Omental fat pad (tissue), 4 donors: ENCODE results near the gene MOB3B. TPM values are rescaled to one million over a fixed set of nuclear protein-coding genes. Genes with fewer than 3 reads are reported as not detected.

Experiments used
- ATAC-seq: fragments of 150-250 bp; one replicate; pipeline ENCODE4 v1.9.1; 2016; ENCODE audit warnings: mild to moderate bottlenecking, moderate library complexity; ENCODE audit not compliant: low FRiP score
- DNase-seq: peaks from one replicate; pipeline ENCODE4 v3.0.0-alpha.2; 2019; ENCODE audit warnings: low spot score
- total RNA-seq, 4 donors: library from RNA; depleted of rRNA; stranded (reverse); fragments of >200 nt; gene quantifications; one replicate each; pipeline ENCODE4 v1.1.0, GENCODE V29; 2016
- TF ChIP-seq, protein P1 (sequence below), 3 donors: fragments of 450-650 bp; IDR thresholded peaks; one replicate each; pipeline ENCODE4 v1.5.1; 2016 to 2017; ENCODE audit warnings: antibody characterized with exemption in 3 of 3, mild to moderate bottlenecking in 3 of 3, moderate library complexity in 2 of 3

MOB3B gene
- total RNA-seq, 4 donors from 2014 or later, result 7.9 to 11.5 (median 9.4) TPM

DNA sequence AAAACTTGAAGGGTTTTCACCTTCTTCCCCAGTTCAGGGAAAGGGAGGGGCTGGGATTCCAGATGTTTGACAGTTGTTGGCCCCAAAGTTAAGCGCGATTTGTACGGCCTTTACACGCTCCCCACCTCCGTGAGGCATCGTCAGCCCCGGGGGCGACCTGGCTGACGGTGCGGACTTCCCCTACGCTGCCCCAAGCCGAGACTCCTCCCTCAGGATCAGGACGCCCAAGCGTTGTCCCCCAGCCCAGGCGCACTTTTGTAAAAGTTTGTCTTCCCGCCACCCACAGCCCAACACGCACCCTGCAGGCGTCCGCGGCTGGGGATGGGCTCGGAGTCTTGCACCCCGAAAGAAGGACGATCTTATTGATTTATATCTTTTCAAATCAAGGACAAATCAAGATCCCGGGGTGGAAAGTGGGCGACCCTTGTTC, 713 bp downstream of the MOB3B start:
- ATAC-seq, result peak; percentile 89
- peak; percentile 36 for DNase-seq
- TF ChIP-seq, protein P1, sequence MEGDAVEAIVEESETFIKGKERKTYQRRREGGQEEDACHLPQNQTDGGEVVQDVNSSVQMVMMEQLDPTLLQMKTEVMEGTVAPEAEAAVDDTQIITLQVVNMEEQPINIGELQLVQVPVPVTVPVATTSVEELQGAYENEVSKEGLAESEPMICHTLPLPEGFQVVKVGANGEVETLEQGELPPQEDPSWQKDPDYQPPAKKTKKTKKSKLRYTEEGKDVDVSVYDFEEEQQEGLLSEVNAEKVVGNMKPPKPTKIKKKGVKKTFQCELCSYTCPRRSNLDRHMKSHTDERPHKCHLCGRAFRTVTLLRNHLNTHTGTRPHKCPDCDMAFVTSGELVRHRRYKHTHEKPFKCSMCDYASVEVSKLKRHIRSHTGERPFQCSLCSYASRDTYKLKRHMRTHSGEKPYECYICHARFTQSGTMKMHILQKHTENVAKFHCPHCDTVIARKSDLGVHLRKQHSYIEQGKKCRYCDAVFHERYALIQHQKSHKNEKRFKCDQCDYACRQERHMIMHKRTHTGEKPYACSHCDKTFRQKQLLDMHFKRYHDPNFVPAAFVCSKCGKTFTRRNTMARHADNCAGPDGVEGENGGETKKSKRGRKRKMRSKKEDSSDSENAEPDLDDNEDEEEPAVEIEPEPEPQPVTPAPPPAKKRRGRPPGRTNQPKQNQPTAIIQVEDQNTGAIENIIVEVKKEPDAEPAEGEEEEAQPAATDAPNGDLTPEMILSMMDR (IDR thresholded peaks at IDR 0.05), result no peak

DNA sequence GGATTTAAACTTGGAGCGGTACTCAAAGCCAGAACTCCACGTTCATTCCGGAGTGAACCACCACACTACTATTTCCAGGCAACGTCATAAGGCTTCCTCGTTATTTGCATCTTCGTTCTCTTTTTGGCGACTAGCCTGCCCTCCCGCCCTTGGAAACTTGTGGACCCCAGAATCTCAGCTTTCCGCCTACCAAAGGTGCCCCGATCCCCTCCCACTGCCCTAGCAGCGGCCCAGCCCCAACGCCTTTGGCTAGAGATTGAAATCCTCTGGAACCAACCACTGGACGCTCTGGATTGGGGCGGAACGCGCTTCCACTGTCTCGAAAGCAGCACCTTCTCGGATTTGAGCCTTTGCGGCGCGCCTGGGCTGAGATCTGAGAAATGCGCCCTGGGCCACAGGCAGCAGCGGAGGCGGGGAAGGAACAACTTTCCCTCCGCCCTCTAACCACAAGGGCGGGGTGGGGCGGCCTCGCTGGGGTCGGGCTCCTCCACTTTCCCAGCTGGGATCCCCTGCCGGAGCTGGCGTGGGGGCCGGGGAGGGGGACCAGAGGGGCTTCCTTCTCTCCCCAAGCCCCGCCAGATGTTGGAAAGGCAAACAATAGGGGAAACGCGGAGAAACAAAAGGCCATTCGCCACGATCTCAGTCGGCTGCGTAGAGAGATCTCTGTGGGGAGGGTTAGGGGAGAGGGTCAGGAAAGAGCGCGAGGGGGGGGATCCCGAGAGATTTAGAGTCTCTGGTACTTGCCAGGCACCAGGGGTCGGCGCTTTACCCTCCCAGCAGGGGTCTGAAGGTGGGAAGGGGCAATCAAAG, 1.3 kb downstream of the MOB3B start:
- peak; percentile 45 for DNase-seq
- ATAC-seq, result peak; percentile 78
- TF ChIP-seq, protein P1 (IDR thresholded peaks at IDR 0.05), result no peak

DNA sequence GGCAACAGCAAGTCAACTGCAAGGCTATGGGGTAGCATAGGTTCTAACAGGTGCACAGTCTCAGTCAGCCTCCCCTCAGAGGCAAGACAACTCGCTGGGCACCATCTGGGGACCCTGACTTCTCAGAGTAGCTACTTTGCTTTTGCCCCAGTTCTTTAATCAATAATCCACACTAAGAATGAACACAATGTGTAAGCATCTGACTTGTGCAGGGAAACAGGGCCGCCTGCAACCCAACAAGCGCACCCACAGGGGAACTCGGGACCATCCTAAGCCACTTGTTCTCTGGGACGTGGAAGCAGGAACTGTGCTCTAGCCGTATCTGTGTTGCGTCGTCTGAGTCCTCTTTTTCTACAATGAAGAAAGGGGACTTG, 1.9 kb downstream of the MOB3B start:
- no peak for ATAC-seq
- TF ChIP-seq, protein P1 (IDR thresholded peaks at IDR 0.05), result no peak

DNA sequence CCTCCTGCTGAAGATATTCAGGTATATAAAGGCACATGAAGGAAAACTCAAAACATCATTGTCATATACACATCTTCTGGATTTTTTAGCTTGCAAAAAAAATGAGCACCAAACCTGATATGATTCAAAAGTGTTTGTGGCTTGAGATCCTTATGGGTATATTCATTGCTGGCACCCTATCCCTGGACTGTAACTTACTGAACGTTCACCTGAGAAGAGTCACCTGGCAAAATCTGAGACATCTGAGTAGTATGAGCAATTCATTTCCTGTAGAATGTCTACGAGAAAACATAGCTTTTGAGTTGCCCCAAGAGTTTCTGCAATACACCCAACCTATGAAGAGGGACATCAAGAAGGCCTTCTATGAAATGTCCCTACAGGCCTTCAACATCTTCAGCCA, 5.4 kb downstream of the MOB3B start, which contains the start of gene IFNK:
TSS of gene IFNK (plus strand) at position 55 of the 400 bp plus-strand sequence. CDS start at position 102, 47 bp downstream.
- DNase-seq, result no peak
- no peak for ATAC-seq
- TF ChIP-seq, protein P1 (IDR thresholded peaks at IDR 0.05), result no peak

More for the DNA sequence above, 1.9 kb downstream of the MOB3B start:
- DNase-seq, result no peak

DNA sequence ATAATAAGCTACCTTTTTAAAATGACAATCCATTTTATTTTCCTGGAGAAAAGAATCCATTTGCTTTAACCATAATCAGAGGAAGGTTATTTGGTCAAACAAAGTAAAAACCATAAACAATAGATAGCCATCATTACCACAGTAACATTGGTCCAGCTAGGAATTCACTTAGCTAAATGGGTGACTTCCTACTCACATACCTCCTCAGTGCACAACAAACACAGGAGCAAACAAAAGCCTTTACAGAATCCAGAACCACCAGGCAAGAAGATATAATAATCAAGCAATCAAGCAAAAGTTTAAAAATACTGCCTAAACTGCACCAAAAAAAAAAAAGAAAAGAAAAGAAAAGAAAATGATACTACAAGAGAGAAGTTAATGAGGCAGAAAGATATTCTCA, 6.5 kb downstream of the MOB3B start:
- no peak for DNase-seq
- TF ChIP-seq, protein P1 (IDR thresholded peaks at IDR 0.05), result no peak
- ATAC-seq, result no peak

DNA sequence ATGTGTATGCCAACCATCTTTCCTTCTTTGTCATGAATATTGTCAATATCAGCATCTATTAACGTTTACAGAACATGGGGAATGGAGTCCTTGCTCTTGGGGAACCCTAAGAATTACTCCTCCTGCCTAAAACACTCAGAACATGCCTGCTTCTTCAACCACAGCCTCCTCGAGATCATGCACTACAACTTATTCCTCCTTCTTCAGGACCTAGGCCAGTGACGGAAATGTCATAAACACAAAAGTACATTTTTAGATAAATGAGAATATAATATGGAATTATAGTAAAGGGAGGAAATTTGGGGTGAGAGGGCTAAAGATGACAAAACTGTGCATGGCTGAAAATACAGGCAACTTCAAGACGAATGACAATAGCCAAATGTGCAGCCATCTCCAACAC, 8.6 kb downstream of the MOB3B start:
- TF ChIP-seq, protein P1 (IDR thresholded peaks at IDR 0.05), result no peak
- no peak for ATAC-seq

More for the DNA sequence above, 8.6 kb downstream of the MOB3B start:
- no peak for DNase-seq
